ENCODE results near the gene PIGW. TPM values are rescaled to one million over a fixed set of nuclear protein-coding genes. Genes with fewer than 3 reads are reported as not detected.

PIGW gene
- total RNA-seq, 4 donors from 2014 or later = 6.9 to 11.0 (median 9.0) TPM

DNA sequence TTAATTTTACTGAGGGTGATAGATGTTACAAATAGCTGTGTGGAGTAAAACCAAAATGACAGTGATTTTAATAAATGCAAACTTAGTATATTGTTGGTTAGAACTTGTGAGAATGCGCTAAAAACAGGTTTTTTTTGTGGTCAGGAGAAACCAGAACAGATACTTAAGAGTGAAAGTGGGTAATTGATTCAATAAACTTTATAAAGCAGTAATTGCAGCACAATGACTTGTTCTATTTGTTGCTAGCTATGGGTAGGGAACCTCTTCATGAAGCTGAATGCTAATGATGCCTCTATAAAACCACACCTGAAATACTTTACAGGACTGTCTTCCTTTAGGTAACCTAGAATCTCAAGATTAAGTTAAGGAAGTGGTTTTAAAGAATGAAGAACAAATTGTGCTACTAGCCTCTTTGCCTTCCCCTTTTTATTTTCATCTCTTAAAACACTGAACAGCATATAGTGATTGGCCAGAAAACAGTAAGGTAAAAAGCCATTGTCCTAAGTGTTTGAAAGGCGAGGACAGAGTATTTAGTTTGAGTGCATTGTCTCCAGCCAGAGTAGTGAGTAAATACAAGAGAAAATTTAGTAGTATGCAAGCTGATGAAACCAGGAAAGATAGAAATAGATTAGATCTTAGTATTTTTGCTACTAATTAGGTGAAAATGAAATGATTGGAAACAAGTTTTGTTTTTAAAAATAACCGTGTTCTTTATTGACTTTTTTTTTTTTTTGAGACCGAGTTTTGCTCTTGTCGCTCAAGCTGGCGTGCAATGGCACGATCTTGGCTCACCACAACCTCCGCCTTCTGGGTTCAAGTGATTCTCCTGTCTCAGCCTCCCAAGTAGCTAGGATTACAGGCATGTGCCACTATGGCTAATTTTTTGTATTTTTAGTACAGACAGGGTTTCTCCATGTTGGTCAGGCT, 16.0 kb downstream of the PIGW start:
- Histone ChIP-seq H3K9me3 (no peaks in the 10 kb centered on the region), H3K36me3 (peaks cover 4 to 14% (median 7%) of the 10 kb centered on the region in 3 donors), H3K4me1 (peaks cover 13 to 93% (median 47%) of the 10 kb centered on the region in 3 donors), H3K27me3 (no peaks in the 10 kb centered on the region), H3K4me3 (no peak overlapping the region), H3K27ac (no peak overlapping the region)
- WGBS, 2 donors = 77 to 80% methylated on average over 8 of the region's 8 CpGs
- no peak for TF ChIP-seq POLR2A (IDR thresholded peaks at IDR 0.05)
- TF ChIP-seq, protein P1, sequence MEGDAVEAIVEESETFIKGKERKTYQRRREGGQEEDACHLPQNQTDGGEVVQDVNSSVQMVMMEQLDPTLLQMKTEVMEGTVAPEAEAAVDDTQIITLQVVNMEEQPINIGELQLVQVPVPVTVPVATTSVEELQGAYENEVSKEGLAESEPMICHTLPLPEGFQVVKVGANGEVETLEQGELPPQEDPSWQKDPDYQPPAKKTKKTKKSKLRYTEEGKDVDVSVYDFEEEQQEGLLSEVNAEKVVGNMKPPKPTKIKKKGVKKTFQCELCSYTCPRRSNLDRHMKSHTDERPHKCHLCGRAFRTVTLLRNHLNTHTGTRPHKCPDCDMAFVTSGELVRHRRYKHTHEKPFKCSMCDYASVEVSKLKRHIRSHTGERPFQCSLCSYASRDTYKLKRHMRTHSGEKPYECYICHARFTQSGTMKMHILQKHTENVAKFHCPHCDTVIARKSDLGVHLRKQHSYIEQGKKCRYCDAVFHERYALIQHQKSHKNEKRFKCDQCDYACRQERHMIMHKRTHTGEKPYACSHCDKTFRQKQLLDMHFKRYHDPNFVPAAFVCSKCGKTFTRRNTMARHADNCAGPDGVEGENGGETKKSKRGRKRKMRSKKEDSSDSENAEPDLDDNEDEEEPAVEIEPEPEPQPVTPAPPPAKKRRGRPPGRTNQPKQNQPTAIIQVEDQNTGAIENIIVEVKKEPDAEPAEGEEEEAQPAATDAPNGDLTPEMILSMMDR (IDR thresholded peaks at IDR 0.05) = no peak
- DNase-seq = no peak
- intact Hi-C loops (cut with DNase I) = no loop called here

DNA sequence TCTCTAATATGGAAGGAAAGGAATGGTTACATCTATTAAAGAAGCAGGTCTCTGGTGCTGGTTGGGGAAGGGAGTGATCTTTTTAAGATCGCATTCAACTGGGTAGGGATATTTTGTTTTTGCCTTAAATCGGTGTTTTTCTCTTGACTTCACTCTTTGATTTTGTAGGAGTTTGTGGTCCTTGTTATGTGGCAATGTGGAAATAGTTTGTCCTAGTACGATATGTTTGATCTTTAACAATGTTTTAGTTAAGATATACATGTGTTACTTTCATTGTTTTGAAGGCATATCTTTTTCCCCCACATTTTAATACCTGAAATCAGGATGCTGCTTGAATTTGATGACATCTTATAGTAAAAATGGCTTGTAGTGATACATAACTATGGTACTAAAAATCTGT, 18.7 kb downstream of the PIGW start:
- Histone ChIP-seq H3K4me3 (no peak overlapping the region), H3K9me3 (no peaks in the 10 kb centered on the region), H3K36me3 (peaks cover 20 to 41% (median 22%) of the 10 kb centered on the region in 3 donors), H3K27ac (no peak overlapping the region), H3K27me3 (no peaks in the 10 kb centered on the region), H3K4me1 (peaks cover 7 to 66% (median 23%) of the 10 kb centered on the region in 3 donors)
- WGBS, 2 donors = 90 to 93% methylated on average over 3 of the region's 3 CpGs
- intact Hi-C loops (cut with DNase I) = no loop called here
- no peak for TF ChIP-seq POLR2A (IDR thresholded peaks at IDR 0.05)
- TF ChIP-seq, protein P1 (IDR thresholded peaks at IDR 0.05) = no peak
- DNase-seq = no peak

DNA sequence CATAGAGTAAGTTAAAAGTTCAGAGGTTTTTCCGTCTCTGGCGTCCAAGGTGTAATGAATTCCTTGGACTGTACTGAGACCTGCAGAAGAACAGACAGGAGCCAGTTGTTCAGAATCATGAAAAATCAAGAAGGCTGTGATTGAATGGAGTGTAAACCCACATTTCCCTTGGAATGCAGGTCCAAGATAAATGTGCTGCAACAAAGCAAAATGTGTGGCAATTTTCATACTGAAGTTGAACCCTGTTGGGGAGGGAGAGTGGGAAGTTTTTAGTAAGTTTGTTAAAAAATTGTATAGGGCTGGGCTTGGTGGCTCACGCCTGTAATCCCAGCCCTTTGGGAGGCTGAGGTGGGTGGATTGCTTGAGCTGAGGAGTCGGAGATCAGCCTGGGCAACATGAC, 31.3 kb downstream of the PIGW start:
- intact Hi-C loops (cut with DNase I) = no loop called here
- Histone ChIP-seq H3K27me3 (no peaks in the 10 kb centered on the region), H3K4me3 (no peak overlapping the region), H3K36me3 (peaks cover 9 to 100% (median 64%) of the 10 kb centered on the region in 3 donors), H3K9me3 (no peaks in the 10 kb centered on the region), H3K4me1 (no peaks in the 10 kb centered on the region), H3K27ac (no peak overlapping the region)
- TF ChIP-seq, protein P1 (IDR thresholded peaks at IDR 0.05) = no peak
- no peak for TF ChIP-seq POLR2A (IDR thresholded peaks at IDR 0.05)
- WGBS, 2 donors = 84 to 91% methylated on average over 4 of the region's 4 CpGs
- no peak for DNase-seq

DNA sequence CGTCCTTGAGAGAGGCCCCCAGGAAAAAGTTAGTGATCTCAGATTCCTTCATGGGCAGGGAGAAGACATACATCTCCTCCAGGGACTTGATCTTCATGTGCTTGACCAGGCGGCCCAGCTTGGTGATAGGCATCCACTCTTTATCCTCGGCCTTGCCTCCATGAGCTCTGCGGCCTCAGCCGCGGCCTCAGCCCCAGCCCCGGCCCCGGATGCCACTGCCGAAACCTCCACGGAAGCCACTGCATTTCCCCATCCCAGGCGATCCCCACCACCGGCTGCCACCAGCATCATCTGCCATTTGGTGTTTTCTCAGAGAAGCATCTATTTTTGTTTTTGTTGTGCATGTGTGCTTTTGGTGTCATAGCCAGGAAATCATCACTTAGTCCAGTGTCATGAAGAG, 40.2 kb downstream of the PIGW start:
- Histone ChIP-seq H3K4me3 (no peak overlapping the region), H3K36me3 (peaks cover 9 to 91% (median 34%) of the 10 kb centered on the region in 3 donors), H3K27me3 (no peaks in the 10 kb centered on the region), H3K4me1 (peaks cover 0 to 22% (median 0%) of the 10 kb centered on the region in 3 donors), H3K27ac (no peak overlapping the region), H3K9me3 (no peaks in the 10 kb centered on the region)
- DNase-seq = no peak
- TF ChIP-seq POLR2A (IDR thresholded peaks at IDR 0.05) = no peak
- TF ChIP-seq, protein P1 (IDR thresholded peaks at IDR 0.05) = no peak
- intact Hi-C loops (cut with DNase I) = no loop called here
- 94 to 95% methylated on average over 12 of the region's 12 CpGs for WGBS, 2 donors

DNA sequence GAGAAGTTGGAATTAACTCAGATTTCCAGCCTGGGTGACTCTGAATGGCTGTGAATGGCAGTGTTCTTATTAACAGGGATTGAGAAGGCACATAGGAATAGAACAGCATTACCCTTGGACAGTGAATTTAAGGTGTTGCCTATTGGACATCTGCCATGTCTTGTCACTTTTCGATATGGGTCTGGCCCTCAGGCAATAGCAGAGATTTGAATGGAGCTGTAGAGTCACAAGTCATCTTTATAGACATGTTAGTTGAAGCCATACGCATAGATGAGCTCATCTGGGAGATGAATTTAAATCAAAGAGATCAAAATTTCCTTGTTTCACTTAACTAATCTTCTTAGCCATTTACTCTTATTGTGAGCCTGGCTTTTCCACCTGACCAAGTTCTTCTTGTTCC, 42.0 kb downstream of the PIGW start:
- TF ChIP-seq POLR2A (IDR thresholded peaks at IDR 0.05) = no peak
- TF ChIP-seq, protein P1 (IDR thresholded peaks at IDR 0.05) = no peak
- WGBS, 2 donors = 37 to 53% methylated on average over 2 of the region's 2 CpGs
- no peak for DNase-seq
- H3K27me3 ChIP-seq = no peaks in the 10 kb centered on the region
- peaks cover 7 to 91% (median 34%) of the 10 kb centered on the region in 3 donors for H3K36me3 ChIP-seq
- H3K4me3 ChIP-seq = no peak overlapping the region
- no peaks in the 10 kb centered on the region for H3K9me3 ChIP-seq
- no peak overlapping the region for H3K27ac ChIP-seq
- intact Hi-C loops (cut with DNase I) = no loop called here
- H3K4me1 ChIP-seq = peaks cover 0 to 22% (median 0%) of the 10 kb centered on the region in 3 donors
